ENCODE results near the gene HOXC5.
A peak's percentile ranks its signal among the peaks of the same experiment; 100 is the strongest.

HOXC5 gene

GRCh38 chr12:54006559-54007220 lies 26.2 kb upstream of the HOXC5 start:
- no peak for DNase-seq (ENCODE audit: low read depth)

- no peak for DNase-seq (ENCODE audit: low read depth)
These were observed 25.2 kb upstream of the HOXC5 start for GRCh38 chr12:54007538-54008259.

DNA sequence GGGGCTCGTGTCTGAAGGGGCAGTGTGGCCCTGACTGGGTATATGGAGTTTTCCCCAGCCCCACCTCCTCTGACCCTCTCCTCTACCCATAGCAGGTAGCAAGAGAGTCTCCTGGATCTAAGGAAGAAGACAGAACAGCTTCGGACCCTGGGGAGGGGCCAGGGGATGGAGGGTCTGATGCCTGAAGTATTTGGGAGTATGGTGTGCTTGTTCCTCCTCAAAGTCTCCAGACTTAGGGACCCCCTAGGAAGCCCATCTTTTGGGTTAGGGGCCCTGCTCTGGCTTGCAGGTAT lies 24.6 kb upstream of the HOXC5 start:
- no peak for DNase-seq (ENCODE audit: low read depth)

DNA sequence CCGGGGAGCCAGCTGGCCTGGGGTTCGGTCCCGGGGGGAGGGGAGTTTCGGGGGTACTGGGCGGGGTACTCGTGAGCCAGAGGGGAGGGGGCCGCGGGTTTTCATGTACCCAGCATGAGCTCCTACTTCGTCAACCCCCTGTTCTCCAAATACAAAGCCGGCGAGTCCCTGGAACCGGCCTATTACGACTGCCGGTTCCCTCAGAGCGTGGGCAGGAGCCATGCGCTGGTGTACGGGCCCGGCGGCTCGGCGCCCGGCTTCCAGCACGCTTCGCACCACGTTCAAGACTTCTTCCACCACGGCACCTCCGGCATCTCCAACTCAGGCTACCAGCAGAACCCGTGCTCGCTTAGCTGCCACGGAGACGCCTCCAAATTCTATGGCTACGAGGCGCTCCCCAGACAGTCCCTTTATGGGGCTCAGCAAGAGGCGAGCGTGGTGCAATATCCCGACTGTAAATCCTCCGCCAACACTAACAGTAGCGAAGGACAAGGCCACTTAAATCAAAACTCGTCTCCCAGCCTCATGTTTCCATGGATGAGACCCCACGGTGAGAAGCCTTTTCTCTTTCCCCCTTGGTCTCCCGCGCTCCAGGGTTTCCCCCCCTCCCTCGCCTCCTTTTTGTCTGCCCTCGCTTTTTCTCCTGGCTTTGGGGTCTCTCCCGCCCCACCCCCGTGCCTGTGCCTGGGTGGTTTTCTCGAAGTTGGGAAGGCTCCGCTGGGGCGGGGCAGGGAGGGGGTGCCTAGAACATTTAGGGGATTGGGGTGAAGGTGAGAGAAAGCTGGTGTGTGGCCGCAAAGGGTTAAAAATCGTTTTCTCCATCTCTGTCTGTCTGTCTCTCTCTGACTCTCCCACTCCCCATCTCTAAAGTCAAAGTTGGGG lies 23.4 kb upstream of the HOXC5 start:
- no peak for DNase-seq (ENCODE audit: low read depth)

DNA sequence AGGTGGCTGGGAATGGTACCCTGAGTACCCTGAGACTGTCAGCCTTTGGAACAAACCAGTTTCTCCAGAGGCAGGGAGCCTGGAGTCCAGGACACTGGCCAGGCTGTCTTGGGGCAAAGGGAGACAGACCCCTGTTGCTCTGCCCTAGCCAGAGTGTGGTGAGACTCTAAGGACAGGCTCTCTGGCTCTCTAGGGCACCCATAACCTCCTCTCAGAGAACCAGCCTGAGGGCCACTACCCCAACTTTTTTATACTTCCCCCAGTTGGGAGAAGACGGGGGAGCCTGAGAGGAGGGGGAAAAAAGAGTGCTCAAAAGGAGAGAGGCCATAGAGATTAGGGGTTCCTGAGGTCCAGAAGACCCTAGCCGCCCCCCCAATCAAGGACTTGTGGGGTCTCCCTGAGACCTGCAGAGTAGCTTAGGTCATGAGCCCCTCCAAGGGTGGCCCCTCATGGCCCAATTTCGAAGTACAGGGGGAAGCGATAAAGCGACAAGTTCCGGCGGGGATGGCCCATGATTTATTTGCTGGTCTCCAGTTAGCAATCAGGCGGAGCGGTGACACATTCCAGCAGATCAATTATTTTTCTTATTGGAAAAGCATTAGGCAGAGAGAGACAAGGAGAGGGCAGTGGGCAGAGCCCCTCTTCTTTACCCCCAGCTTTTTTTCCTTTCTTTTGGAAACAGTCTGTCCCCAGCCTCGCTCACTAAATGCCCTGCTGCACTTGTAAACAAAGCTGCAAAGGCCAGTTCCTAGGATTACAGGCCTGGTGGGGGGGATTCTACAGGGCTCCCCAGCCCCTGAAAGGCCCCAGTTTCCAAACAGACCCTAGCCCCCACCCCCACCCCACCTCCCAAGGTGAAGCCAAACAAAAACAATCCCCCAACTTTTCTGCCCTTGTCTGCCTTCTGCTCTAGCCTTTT lies 22.5 kb upstream of the HOXC5 start:
- no peak for DNase-seq (ENCODE audit: low read depth)

DNA sequence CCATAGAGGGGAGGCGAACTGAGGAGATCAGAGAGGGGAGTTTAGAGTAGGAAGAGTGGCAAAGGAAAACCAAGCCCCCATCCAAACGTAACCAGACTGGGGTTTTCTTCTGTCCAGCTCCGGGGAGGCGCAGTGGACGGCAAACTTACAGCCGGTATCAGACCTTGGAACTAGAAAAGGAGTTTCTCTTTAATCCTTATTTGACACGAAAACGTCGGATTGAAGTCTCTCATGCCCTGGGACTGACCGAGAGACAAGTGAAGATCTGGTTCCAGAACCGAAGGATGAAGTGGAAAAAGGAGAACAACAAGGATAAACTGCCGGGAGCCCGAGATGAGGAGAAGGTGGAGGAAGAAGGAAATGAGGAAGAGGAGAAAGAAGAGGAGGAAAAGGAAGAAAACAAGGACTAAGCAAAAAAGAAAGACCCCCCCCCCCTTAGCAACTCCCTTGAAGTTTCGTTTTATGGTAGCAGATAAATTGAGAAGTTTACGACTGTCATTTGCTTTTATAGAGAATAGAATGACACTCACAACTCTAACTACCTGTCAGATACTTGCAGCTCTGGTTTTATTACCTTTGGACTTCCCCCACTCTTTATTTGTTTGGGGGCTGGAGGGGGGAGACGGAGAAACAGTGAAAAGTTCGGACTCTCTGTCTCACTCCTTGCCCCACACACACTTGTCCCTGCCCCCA lies 21.7 kb upstream of the HOXC5 start:
- no peak for DNase-seq (ENCODE audit: low read depth)

DNA sequence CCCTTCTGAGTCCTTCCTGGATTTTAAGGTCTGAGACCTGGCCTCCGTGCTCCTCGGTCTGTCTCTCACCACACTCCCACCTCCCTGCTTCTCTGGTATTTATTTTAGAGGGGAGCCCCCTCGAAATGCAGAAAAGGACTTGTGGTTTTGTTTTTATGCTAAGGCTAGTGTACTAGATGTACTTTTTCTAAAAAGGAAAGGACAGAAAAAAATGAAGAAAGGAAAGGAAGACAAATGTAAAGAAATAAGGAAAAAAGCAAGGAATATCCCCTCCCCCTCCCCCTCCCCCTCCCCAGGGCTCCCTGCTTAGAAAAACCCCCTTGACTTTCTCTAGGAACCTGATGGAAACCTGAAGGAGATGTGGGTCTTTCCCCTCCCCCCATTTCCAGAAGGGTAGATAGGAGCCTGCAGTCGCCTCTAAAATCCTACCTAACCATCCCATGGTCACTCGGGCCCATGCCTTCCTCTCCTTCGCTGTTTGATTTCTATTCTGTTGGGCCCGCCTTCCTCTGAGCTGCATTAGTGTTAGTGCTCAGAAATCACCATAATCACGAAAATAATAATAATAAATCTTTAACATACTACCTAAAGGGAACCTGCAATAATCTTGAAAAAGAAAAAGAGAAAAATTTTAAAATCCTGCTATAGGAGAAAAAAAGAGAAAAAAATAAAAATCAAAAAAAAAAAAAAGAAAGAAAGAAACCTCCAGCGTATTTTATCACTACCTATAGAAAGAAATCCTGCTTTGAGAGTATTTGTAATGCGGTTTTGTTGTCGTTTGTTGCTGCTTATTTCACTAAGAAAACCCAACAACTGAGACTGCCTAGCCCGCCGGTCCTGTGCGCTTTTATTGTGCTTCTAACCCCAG lies 21.0 kb upstream of the HOXC5 start:
- no peak for DNase-seq (ENCODE audit: low read depth)

- no peak for DNase-seq (ENCODE audit: low read depth)
These were observed 20.0 kb upstream of the HOXC5 start for GRCh38 chr12:54012631-54013409.

DNA sequence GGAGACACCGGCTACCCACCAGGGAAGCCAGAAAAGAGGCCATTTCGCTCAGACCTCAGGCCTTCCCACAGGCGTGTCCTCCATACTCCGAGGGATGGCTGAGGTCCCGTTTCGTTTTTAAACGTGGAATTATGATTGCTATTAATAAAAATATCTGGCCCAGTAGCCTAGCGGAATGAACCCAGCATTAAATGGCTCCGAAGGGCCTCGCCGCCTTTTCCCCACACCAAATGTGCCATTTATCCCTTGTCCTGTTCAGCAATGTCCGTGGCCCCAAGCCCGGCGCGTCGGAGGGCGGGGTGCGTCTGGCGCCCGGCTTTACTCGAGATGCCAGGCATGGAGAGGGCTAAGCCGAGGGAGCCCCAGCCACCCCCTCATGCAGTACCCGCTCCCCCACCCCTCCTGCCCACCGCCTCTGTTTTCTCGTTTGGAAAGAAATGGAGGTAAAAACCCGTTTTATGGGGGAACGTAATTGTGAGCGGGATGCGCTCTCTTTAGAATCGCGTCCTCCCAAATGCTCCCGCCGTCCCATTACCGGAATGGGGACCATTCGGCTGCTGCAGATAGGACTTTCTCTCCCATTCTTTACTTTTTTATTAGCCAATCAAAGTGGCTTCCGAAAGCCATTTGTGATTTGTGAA lies 18.4 kb upstream of the HOXC5 start:
- no peak for DNase-seq (ENCODE audit: low read depth)

GRCh38 chr12:54015018-54015931 lies 17.6 kb upstream of the HOXC5 start:
- no peak for DNase-seq (ENCODE audit: low read depth)

DNA sequence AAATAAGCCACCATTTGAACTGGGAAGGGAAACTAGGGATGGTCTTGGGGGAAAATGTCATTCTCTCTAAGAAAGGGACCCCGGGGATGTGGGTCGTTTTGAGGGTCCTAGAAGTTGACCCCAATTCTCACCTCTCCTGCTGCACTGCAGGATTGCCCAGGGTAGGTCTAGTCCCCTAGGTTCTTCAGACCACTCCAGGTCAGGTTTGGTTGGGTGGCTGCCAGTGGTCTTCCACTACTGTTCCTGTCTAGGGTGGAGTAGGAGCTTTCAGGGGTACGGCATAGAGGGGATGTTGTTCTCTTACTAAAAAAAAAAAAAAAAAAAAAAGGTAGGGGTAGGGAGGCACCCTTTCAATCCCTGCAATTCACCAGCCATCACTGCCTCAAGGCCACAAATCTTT lies 16.8 kb upstream of the HOXC5 start:
- no peak for DNase-seq (ENCODE audit: low read depth)

DNA sequence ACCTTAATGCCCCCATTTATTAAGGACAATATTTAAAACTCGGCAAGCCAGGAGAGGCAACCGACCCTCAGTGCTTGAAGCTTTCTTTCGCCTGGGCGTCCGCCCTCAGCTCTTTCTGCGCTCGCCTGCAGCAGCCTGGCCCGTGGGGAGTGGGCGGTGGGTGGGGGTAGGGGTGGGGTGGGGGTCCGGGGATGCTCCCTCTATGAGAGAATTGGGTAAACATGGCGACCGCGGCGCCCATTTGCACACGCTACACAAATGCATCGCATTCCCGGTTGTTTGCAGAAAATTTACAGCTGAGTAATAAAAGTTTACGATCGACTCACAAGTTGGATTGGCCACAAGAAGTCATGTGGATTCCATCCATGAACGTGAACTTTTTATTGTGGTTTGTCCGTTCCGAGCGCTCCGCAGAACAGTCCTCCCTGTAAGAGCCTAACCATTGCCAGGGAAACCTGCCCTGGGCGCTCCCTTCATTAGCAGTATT lies 16.3 kb upstream of the HOXC5 start:
- DNase-seq (ENCODE audit: low read depth) = no peak

DNA sequence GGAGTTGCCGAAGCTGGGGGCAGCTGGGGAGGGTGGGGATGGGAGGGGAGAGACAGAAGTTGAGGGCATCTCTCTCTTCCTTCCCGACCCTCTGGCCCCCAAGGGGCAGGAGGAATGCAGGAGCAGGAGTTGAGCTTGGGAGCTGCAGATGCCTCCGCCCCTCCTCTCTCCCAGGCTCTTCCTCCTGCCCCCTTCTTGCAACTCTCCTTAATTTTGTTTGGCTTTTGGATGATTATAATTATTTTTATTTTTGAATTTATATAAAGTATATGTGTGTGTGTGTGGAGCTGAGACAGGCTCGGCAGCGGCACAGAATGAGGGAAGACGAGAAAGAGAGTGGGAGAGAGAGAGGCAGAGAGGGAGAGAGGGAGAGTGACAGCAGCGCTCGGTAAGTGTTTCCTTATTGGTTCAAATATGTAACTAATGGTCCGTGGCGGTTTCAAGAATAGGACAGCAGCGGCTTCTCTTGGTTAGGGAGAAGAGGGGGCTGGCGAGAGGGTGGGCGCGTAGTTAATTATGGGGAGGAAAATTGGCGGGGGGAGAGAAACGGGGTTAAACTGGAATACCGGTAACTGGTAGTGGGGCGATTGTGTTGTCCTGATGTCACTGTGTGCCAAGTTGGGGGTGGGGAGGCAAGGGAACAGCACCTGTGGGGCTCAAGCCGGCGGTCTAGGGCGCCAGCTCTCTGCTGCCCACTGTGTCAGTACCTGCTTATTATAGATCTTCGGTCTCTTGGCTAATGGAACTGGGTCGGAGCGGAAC lies 15.6 kb upstream of the HOXC5 start:
- DNase-seq (ENCODE audit: low read depth) = no peak

DNA sequence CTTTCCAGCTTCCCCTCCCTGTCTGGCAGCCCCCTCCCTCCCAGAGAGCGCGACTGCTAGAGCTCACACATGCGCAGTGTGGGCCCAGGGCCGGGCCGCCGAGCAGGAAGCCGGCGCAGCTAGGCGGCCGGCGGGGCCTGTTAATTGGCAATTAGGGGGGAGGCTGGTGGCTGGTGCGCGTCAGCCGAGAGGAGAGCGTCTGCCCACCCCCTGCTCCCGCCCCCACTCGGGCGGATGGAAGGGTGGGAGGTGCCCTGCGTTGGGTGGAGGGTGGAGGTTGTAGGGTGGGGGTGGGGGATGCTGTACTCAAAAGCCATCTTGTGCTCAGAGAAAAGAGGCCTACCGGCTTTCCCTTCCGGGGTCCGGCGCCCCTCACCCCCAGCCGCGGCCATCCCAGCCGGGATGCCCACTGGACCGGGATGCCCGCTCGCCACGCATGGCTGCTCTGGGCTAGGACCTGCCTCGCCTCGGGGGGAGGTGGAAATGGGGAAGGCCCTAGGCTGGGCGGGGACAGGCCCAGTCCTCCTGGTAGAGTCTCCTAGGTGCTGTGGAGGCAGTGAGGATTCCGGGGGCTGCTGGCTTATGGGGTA lies 14.9 kb upstream of the HOXC5 start:
- peak; percentile 42 for DNase-seq (ENCODE audit: low read depth)

DNA sequence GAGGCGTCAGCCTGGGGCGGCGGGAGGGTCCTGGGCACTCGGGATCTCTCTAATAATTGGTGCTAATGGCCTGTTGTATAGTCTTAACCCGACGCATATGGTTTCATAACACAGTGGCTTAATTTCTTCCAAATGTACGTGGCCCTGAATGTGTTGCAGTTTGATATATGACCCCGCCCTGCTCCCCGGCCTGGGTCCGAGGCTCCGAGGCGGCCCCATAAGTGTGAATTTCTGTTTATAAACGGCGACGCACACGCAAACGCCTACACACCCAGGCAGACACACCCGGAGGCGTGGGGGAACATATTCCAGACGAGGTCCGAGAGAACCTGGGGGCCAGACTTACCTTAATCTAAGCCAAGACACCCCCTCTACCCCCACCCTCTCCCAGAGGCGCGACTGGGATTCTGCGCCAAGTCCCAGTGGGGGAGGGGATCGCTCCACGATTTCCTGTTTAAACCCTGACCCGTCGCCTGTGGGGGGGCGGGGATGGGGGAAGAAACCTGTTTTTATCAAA lies 14.3 kb upstream of the HOXC5 start:
- DNase-seq (ENCODE audit: low read depth) = no peak

DNA sequence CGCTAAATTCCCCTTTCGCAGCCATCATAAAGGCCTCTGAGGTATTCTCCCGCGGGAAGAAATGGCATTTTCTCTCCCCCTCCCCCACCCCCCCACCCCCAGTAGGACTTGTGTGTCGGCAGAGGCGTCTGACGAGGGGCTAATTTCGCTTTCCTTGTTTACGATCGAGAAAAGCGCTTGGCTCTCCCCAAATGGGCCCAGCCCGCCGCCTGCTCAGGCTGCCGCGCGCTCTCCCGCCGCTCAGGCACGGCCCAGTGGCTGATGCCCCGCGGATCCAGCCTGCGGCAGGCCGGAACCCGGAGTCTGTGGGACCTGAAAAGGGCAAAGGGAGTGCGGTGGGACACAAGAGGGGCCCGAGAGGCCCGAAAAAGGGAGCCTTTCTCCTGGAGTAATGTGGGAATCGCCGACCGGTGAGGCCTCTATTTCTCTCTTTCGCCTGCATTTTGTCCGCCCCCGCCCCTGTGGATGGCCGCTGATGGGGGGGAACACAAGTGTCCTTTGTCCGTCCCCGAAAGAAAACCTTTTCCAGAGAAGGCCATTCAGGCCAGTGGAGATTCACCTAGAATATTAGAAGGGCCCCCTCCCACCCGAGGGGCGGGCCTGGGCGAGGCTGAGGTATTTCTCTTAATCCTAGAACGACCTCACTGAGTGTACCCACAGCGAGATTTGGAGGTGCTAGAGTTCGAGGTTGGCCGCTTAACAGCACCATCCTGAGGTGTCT lies 13.6 kb upstream of the HOXC5 start:
- no peak for DNase-seq (ENCODE audit: low read depth)

Measured in activated T-helper 9 cell treated with anti-CD3 and anti-CD28 coated beads, Interleukin-2, amount 50 U/mL, for 16 hours (primary cell).